ENCODE results near the gene BLVRA.
"Not testable (repeated sequence)": the region's sequence is repeated elsewhere in the genome, so short reads cannot be mapped to it uniquely, and the experiment has no call there.

The BLVRA gene

GRCh38 chr7:43769791-43770465 lies 11.4 kb downstream of the BLVRA start:
- DNase-seq: no peak

DNA sequence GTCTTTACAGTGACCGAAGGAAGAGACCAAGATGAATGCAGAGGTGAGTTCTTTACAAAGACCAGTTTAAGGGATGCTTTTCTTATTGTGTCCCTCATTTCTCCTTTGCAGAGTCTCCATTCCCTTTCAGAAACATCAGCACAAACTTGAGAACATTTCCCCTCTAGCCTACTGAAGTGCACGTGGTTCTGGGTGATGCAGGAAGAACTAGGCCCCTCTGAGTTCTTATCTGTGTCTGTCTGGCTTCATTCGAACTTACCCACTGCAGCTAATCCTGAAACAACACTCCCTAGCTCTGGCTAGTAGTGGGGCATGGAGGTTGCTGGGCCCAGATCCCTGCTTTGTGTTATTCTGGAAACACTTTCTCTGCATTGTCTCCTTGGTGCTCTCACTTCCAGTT lies 12.6 kb downstream of the BLVRA start:
- DNase-seq: no peak

- no peak for DNase-seq
These were observed 13.1 kb downstream of the BLVRA start for GRCh38 chr7:43771573-43771972.

DNA sequence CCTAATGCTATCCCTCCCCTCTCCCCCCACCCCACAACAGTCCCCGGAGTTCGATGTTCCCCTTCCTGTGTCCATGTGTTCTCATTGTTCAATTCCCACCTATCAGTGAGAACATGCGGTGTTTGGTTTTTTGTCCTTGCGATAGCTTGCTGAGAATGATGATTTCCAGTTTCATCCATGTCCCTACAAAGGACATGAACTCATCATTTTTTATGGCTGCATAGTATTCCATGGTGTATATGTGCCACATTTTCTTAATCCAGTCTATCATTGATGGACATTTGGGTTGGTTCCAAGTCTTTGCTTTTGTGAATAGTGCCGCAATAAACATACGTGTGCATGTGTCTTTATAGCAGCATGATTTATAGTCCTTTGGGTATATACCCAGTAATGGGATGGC lies 14.8 kb downstream of the BLVRA start:
- not testable (repeated sequence) for DNase-seq

- DNase-seq: not testable (repeated sequence)
These were observed 16.8 kb downstream of the BLVRA start for GRCh38 chr7:43775255-43775654.

DNA sequence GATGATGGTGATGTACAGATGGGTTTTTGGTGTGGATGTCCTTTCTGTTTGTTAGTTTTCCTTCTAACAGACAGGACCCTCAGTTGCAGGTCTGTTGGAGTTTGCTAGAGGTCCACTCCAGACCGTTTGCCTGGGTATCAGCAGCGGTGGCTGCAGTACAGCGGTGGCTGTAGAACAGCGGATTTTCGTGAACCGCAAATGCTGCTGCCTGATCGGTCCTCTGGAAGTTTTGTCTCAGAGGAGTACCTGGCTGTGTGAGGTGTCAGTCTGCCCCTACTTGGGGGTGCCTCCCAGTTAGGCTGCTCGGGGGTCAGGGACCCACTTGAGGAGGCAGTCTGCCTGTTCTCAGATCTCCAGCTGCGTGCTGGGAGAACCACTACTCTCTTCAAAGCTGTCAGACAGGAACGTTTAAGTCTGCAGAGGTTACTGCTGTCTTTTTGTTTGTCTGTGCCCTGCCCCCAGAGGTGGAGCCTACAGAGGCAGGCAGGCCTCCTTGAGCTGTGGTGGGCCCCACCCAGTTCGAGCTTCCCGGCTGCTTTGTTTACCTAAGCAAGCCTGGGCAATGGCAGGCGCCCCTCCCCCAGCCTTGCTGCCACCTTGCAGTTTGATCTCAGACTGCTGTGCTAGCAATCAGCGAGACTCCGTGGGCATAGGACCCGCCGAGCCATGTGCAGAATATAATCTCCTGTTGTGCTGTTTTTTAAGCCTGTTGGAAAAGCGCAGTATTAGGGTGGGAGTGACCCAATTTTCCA lies 20.0 kb downstream of the BLVRA start:
- not testable (repeated sequence) for DNase-seq

DNA sequence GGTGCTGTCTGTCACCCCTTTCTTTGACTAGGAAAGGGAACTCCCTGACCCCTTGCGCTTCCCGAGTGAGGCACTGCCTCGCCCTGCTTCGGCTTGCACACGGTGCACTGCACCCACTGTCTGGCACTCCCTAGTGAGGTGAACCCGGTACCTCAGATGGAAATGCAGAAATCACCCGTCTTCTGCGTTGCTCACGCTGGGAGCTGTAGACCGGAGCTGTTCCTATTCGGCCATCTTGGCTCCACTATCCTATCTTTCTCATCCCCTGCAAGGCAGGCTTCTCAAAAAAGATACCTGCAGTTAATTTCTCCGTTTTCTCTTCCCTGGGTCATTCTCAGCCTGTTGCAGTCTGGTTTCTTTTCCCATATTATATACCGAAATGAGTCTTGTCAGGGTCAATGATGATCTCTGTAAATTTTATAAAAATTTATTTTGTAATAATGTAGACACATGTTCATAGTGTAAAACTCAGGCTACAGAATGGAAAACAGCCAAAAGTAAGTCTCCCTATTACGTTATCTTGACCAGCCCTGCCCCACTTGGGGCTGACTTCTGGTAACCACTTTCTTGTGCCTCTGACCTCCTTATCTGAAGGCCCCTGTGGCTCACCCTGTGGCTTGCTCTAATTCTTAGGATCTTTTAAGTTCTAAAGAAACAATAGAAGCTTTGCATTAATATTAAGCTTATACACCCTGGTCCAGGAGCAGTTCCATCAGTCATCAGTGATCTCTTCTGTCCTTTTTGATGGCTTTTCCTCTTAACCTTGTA lies 20.7 kb downstream of the BLVRA start:
- DNase-seq: no peak

GRCh38 chr7:43781726-43782607 lies 23.5 kb downstream of the BLVRA start:
- no peak for DNase-seq

DNA sequence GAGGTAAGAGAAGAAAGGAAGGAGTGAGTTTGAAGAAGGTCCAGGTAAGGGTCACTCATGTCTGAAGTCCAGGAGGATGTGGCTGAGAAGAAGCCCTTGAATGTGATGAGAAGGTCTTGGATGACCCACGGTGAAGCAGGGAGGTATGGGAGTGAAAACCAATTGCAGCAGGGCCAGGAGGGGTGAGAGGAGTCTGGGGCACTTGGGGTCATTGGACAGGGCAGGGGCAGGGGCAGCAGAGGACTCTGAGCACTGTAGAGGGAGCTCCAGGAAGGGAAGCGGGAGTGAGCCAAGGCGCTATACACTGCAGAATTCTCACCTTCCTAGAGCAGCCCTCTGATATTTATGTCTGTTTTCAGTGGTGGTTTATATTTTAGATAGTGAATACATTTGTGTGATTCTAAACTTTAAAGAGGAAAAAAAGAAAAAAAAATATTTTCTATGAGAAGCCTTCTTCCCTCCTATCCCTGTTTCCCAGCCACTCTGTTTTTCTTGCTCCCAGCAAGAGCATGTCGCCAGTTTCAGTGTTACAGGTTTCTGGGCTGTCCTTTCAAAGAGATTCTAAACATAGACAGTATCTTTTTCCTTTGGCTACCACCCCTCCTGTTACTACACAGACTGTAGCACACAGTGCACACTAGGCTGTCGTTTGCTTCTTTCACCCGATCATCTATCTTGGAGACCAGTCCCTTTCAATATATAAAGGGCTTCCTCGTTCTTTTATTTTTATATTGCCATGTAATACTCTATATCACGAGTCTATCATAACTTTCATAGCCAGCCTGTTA lies 24.5 kb downstream of the BLVRA start:
- DNase-seq: no peak

- DNase-seq: no peak
These were observed 25.6 kb downstream of the BLVRA start for GRCh38 chr7:43784030-43784584.

DNA sequence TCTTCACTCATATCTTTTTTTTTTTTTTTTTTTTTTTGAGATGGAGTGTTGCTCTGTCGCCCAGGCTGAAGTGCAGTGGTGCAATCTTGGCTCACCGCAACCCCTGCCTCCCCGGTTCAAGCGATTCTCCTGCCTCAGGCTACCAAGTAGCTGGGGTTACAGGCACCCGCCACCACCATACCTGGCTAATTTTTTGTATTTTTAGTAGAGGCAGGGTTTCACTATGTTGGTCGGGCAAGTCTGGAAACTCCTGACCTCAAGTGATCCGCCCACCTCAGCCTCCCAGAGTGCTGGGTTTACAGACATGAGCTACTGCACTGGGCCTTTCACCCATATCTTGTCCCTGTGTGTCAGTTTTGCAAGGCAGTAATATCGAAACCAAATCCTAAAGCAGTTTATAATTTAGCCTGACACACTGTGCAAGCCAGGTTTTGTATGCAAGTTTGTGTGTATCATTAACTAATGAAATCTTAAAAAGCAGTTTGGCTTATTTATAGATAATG lies 26.2 kb downstream of the BLVRA start:
- not testable (repeated sequence) for DNase-seq

DNA sequence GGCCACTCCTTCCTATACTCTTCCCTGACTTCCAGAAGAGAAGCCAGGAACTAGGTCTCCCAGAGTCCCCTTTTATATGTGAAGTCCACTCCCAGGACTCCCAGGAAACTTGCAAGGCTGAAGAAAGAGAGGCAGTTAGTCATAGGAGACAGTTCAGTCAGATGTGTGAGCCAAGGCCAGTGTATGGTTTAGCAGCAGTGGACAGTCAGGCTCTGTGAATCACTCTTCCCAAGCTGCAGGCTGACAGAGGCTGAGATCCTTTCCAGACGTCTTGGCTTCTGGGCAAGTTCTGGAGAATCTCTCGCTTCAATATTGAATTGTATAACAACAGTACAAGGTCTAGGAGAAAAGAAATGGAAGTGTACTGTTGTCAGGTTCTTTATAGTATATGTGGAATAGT lies 26.9 kb downstream of the BLVRA start:
- DNase-seq: no peak

DNA sequence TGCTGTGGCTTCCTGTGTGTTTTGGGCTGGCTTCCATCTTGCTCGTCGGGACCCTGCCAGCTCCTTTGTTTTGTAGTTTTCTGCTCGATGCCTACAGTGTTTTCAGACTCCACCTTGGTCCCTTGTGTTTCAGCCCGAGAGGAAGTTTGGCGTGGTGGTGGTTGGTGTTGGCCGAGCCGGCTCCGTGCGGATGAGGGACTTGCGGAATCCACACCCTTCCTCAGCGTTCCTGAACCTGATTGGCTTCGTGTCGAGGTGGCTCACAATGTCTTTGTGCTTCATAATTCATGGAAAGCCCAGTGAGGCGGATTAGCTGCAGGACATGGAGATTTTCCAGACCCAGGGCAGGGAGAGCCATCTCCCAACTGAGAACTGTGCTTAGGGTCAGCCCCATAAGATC lies 29.3 kb downstream of the BLVRA start:
- no peak for DNase-seq

DNA sequence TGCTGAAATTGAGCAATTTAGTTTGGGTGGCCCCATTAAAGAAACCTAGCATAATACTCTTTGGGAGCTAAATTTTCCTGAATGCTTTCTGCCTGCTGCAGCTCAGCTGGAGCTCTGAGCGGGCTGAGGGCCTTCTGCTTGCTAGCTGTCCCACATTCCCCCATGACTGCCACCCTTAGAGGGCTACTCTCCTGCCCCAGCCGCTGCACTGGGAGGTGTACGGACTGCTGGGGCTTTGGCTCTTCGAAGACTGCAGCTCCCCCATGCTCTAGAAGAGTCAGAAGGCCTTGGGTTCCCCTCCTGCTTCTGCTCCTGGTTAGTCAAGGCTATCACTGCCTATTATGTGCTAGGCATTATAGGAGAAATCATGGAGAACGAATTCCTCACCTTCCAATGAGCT lies 31.5 kb downstream of the BLVRA start:
- DNase-seq: no peak

GRCh38 chr7:43790834-43791233 lies 32.4 kb downstream of the BLVRA start:
- DNase-seq: no peak

DNA sequence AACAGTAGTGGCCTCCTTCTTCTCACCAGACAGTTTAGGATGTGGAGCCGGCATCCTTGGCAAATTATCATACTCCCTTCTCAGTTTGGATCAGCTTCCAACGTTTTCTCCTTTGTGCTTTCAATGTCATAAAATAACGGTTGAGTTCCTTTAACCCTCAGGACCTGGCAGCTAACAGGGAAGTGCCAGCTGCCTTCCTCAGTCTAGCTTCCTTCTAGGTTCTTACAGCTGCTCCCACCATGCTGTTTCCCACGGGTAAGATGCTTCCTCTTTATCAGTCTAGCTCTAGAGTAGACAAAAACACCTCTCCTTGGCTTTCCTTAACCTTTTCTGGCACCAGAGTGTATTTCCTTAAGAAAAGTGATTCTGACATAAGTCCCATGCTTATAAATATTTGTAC lies 33.2 kb downstream of the BLVRA start:
- no peak for DNase-seq

DNA sequence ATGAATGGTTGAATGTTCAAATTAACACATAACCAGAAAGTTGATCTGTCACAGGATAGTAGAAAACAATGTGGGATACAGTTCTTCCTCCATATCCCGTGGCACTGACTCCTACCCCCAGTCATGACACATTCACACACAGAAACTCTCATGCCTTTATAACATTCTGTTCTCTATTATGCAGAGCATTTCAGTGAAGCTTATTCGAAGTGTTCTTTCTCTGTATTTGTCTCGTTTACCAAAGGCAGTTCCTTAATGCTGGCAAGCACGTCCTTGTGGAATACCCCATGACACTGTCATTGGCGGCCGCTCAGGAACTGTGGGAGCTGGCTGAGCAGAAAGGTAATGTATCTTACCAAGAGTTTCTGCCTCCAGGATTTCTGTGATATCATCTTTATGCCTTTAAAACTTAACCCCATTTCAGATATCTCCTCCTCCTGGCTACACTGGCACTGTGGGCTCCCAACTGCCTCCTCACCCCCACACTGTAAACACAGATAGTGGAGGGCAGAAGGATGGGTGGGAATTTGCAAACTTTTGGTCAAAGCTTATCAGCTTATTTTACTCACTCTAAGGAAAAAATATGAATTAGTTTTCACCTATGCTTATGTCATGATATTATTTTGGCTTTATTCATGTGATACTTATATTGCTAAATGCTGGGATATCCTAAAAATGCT lies 34.1 kb downstream of the BLVRA start:
- no peak for DNase-seq

- DNase-seq: no peak
These were observed 41.1 kb downstream of the BLVRA start for GRCh38 chr7:43799605-43800004.

DNA sequence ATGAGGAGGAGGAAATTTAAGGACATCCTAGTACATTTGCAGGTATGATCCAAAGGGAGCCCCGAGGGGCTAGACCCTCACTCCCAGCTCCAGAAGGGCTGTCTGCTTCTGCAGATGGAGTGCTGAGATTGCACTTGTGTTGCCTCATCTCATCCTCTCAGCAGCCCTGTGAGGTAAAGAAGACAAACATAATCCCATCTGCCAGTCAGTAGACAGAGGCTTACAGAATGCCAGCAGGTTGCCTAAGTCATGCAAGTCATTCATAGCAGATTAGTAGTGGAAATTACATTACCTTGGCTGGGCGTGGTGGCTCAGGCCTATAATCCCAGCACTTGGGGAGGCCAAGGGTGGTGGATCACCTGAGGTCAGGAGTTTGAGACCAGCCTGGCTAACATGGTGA lies 45.4 kb downstream of the BLVRA start:
- no peak for DNase-seq

- no peak for DNase-seq
These were observed 49.9 kb downstream of the BLVRA start for GRCh38 chr7:43808410-43808809.
